ENCODE data around the gene AHNAK. TPM values are rescaled to one million over a fixed set of nuclear protein-coding genes. Genes with fewer than 3 reads are reported as not detected.
"Not testable (repeated sequence)": the region's sequence is repeated elsewhere in the genome, so short reads cannot be mapped to it uniquely, and the experiment has no call there.

The AHNAK gene, protein sequence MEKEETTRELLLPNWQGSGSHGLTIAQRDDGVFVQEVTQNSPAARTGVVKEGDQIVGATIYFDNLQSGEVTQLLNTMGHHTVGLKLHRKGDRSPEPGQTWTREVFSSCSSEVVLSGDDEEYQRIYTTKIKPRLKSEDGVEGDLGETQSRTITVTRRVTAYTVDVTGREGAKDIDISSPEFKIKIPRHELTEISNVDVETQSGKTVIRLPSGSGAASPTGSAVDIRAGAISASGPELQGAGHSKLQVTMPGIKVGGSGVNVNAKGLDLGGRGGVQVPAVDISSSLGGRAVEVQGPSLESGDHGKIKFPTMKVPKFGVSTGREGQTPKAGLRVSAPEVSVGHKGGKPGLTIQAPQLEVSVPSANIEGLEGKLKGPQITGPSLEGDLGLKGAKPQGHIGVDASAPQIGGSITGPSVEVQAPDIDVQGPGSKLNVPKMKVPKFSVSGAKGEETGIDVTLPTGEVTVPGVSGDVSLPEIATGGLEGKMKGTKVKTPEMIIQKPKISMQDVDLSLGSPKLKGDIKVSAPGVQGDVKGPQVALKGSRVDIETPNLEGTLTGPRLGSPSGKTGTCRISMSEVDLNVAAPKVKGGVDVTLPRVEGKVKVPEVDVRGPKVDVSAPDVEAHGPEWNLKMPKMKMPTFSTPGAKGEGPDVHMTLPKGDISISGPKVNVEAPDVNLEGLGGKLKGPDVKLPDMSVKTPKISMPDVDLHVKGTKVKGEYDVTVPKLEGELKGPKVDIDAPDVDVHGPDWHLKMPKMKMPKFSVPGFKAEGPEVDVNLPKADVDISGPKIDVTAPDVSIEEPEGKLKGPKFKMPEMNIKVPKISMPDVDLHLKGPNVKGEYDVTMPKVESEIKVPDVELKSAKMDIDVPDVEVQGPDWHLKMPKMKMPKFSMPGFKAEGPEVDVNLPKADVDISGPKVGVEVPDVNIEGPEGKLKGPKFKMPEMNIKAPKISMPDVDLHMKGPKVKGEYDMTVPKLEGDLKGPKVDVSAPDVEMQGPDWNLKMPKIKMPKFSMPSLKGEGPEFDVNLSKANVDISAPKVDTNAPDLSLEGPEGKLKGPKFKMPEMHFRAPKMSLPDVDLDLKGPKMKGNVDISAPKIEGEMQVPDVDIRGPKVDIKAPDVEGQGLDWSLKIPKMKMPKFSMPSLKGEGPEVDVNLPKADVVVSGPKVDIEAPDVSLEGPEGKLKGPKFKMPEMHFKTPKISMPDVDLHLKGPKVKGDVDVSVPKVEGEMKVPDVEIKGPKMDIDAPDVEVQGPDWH (N-terminal part only)
- polyA plus RNA-seq (ENCODE audit: insufficient read length in 12 of 12) = 100 to 1,000 TPM; 101 to 395 (median 301) TPM
- long read RNA-seq, donor 1, full-length matches to known transcripts = 30 of 227 reads
- long read RNA-seq, donor 1, partial matches to known transcripts = 124 of 227 reads
- long read RNA-seq, donor 1, other reads (novel, unspliced or antisense) = 73 of 227 reads
- long read RNA-seq, donor 2, full-length matches to known transcripts = 40 of 40 reads
- long read RNA-seq, donor 2, partial matches to known transcripts = 0 of 40 reads
- long read RNA-seq, donor 2, other reads (novel, unspliced or antisense) = 0 of 40 reads
- long read RNA-seq, donor 3, full-length matches to known transcripts = 20 of 20 reads
- long read RNA-seq, donor 3, partial matches to known transcripts = 0 of 20 reads
- long read RNA-seq, donor 3, other reads (novel, unspliced or antisense) = 0 of 20 reads
- long read RNA-seq, donor 4, full-length matches to known transcripts = 22 of 22 reads
- long read RNA-seq, donor 4, partial matches to known transcripts = 0 of 22 reads
- long read RNA-seq, donor 4, other reads (novel, unspliced or antisense) = 0 of 22 reads
- long read RNA-seq, donor 5 = 0 reads
- long read RNA-seq, donor 6, full-length matches to known transcripts = 31 of 31 reads
- long read RNA-seq, donor 6, partial matches to known transcripts = 0 of 31 reads
- long read RNA-seq, donor 6, other reads (novel, unspliced or antisense) = 0 of 31 reads
- long read RNA-seq, donor 7, full-length matches to known transcripts = 49 of 71 reads
- long read RNA-seq, donor 7, partial matches to known transcripts = 22 of 71 reads
- long read RNA-seq, donor 7, other reads (novel, unspliced or antisense) = 0 of 71 reads
- long read RNA-seq, donor 8, full-length matches to known transcripts = 39 of 39 reads
- long read RNA-seq, donor 8, partial matches to known transcripts = 0 of 39 reads
- long read RNA-seq, donor 8, other reads (novel, unspliced or antisense) = 0 of 39 reads
- long read RNA-seq, donor 9, full-length matches to known transcripts = 14 of 14 reads
- long read RNA-seq, donor 9, partial matches to known transcripts = 0 of 14 reads
- long read RNA-seq, donor 9, other reads (novel, unspliced or antisense) = 0 of 14 reads
- long read RNA-seq, donor 10, full-length matches to known transcripts = 58 of 58 reads
- long read RNA-seq, donor 10, partial matches to known transcripts = 0 of 58 reads
- long read RNA-seq, donor 10, other reads (novel, unspliced or antisense) = 0 of 58 reads
- long read RNA-seq, donor 11, full-length matches to known transcripts = 39 of 46 reads
- long read RNA-seq, donor 11, partial matches to known transcripts = 7 of 46 reads
- long read RNA-seq, donor 11, other reads (novel, unspliced or antisense) = 0 of 46 reads

DNA sequence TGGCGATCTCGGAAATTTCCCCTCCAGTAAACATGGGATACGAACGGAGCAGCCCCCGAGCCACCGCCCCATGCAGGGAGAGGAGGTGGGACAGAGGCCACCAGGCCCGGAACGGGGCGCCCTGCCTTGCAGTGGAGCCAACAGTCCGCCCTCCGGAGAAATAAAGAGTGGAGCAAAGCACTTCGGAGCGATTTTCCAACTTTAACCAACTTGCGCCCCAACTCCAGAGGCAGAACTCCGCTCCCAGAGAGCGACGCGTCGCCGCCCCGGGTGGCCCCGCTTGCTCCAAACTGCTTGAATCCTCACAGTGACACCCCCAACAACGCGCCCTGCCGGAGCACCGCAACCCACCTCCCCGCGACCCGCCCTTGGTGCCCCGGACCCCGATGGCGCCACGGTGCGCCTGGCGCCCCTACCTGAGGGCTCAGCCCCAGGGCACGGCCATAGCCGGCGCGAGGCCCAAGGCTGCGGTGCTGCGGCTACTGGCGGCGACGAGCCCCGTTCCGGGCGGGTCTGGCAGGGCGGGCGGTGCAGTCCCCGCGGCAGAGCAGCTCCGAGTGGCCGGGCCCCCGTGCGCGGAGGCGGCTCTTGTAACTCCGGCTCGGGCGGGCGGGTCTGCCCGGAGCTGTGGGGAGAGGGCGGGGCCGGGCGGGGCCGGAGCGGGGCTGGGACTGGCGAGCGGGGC is at the start of gene AHNAK:
Gene AHNAK, minus strand, starts transcription at position 563 of the 685 bp plus-strand sequence. CDS start 10,708 bp downstream, outside the sequence.
- DNase-seq = peak; percentile 70

GRCh38 chr11:62595124-62595523 is 48.5 kb upstream of the AHNAK start:
- no peak for DNase-seq

DNA sequence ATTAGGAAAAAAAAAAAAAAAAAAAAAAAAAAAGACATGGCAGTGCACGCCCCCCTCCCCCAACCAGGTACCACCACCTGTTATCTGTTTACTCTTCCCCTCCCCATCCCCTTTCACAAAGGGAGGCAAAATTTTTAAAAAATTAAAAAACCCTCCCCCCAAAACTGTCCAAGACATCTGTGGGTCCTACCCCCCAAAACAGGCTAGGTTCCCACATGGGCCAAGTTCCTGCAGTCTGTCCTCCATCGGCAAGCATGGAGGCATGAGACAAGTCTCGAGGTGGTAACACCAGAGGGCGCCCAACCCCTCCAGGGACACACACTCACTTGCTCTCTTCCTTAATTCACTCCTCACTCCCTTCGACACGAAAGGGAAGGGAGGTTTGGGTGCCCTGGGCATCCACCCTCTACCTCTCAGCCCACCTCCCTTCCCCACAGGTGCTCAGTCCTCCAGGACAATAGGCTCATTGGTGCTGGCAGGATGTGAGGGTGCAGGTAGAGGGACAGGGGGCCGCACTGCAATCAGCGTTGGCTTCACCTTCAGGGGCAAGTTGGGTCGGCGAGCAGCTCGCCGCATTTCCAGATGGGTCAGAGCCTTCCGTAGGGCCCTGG is 46.9 kb upstream of the AHNAK start:
- no peak for DNase-seq

- no peak for DNase-seq
Observed at GRCh38 chr11:62592989-62593421, 46.4 kb upstream of the AHNAK start.

- DNase-seq = no peak
Observed at GRCh38 chr11:62592146-62592815, 45.7 kb upstream of the AHNAK start.

- peak; percentile 98 for DNase-seq
Observed at GRCh38 chr11:62591448-62592145, 45.0 kb upstream of the AHNAK start, which contains the start of gene TUT1. TUT1 (minus strand) TSS chr11:62591523; CDS start chr11:62591485, 38 bp downstream.

DNA sequence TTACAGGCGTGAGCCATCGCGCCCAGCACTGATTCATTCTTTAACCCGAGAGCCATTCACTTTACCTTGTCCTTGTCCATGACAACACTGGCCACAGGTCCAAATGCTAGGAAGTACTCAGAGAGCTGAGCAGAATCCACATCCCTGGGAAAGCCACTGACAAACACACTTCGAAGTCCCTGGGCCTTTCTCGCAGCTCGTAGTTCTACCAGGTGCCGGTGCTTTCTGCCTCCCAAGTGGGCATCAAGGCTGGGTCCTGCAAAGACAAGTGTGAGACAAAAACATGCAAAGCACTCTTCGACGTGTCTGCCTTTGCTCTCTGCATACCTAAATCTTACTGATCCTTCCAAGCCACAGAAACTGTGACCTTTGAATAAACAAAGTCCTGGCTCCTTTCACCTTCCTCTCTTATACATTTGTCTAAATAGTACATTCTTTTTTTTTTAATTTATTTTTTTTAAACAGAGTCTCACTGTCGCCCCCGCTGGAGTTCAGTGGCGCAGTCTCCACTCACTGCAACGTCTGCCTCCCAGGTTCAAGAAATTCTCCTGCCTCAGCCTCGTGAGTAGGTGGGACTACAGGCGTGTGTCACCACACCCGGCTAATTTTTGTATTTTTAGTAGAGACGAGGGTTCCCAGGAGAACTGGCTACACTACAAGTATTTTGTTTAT is 42.5 kb upstream of the AHNAK start:
- no peak for DNase-seq

GRCh38 chr11:62585356-62585755 is 38.8 kb upstream of the AHNAK start:
- not testable (repeated sequence) for DNase-seq

- not testable (repeated sequence) for DNase-seq
Observed at GRCh38 chr11:62581735-62582134, 35.1 kb upstream of the AHNAK start.

GRCh38 chr11:62580959-62581715 is 34.5 kb upstream of the AHNAK start:
- no peak for DNase-seq

DNA sequence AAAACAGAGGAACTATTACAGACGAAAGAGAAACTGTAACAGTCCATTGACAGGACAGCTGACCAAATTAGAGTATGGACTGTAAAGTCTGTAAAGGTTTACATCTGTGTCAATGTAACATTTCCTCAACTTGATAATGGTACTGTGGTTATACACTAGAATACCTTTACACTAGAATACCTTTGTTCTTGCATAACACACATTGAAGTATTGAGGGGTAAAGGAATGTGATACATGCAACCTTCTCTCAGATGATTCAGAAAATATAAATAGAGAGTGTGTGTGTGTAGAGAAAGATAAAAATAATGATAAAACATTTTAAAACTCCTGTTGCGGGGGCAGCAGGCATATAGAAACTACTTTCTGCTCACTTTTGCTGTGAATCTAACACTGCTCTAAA is 32.6 kb upstream of the AHNAK start:
- DNase-seq = no peak

GRCh38 chr11:62578541-62578940 is 31.9 kb upstream of the AHNAK start:
- DNase-seq = no peak

- no peak for DNase-seq
Observed at GRCh38 chr11:62577046-62577714, 30.6 kb upstream of the AHNAK start.

DNA sequence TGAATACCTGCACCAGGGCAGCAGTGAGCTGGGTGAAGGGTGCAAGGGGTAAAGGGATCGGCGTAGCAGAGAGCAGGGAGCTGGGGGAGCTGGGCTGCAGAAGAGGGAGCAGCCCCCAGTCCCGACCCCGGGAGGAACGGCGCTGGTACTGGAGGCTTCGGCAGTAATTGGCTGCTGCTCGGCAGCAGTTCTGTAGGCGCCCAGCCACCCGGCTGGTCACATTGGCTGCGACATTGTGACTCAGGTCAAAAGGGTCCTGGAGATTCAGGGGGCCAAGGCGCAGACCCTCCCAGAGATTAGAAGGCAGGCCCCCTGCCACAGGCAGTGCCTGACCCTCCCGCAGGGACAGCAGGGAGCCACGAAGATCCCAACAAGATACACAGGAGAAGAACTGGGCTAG is 29.2 kb upstream of the AHNAK start:
- DNase-seq = no peak
